NCI-H2029 (cell line): ENCODE data around the gene ZDHHC9.

Experiments
- DNase-seq: peaks from one replicate; lab custom pipeline; 2025; lab: John Stamatoyannopoulos, UW

Gene ZDHHC9

GRCh38 chrX:129785160-129785947 is 58.3 kb downstream of the ZDHHC9 start:
- no peak for DNase-seq

- no peak for DNase-seq
Measured at GRCh38 chrX:129784371-129784770, 59.3 kb downstream of the ZDHHC9 start.

DNA sequence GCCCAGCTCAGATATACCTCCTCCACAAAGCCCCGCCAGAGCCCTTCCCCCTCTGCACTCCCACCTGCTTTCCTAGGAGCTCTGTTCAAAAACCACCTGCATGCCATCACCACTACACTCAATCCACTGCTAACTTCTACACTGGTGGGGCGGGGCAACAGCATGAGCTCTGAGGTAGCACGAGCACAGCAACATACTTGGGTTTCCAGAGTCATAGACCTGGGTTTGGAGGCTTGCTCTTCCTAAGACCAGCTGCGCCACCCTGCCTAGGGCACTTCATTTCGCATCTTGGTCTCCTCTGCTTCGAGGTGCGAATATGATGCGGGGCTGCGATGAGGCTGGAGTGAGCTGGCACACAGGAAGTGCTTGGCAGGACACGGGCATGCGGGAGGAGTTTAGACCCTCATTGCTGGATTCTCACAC is 60.4 kb downstream of the ZDHHC9 start:
- DNase-seq, result no peak

- no peak for DNase-seq
Measured at GRCh38 chrX:129782706-129783105, 61.0 kb downstream of the ZDHHC9 start.

GRCh38 chrX:129781680-129782495 is 61.8 kb downstream of the ZDHHC9 start:
- DNase-seq, result no peak

GRCh38 chrX:129781134-129781672 is 62.5 kb downstream of the ZDHHC9 start:
- DNase-seq, result no peak

- DNase-seq, result no peak
Measured at GRCh38 chrX:129780441-129781105, 63.1 kb downstream of the ZDHHC9 start.

DNA sequence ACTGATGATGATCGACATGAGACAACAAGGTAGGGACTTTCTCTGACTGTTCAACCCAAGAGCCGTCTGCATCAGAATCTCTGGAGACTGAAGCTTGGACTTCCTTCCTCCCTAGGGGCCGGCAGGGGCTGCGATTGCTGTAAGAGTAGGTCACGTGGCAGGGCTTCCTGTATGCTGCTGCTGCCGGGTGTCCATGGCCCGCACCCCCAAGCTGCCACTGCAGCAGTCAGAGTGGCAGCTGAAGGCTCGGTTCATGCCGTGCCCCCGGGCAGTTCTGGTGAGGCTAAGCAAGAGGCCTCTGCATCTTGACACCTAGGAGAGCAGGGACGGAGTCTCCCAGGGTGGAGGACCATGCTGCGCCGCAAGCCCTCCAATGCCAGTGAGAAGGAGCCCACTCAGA is 63.9 kb downstream of the ZDHHC9 start, which contains the start of gene SASH3:
TSS of gene SASH3 (plus strand) at position 203 of the 400 bp plus-strand sequence. CDS start at position 352, 149 bp downstream.
- no peak for DNase-seq

DNA sequence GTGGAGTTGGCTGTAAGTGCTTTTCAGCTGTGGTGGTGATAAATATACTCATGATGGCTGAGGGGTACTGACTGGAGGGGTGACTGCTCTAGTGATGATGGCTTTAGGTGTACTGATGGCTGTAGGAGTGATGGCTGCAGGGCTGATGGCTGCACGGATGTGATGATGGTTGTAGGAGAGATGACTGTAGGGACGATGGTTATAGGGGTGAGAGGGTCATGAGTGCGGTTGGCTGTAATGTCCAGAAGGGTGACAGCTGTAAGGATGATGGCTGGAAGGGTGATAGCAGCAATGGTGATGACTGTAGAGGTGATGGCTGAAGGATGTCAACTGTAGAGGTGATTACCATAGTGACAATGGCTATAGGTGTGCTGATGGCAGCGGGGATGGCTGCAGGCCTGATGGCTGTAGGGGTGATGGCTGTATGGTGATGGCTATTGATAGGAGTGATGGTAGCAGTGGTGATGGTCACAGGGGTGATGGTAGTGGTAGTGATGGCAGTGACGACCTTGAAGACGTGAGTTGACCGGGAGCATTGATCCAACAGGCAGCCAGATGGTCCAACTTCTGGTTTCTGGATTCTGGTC is 64.5 kb downstream of the ZDHHC9 start:
- DNase-seq, result no peak

DNA sequence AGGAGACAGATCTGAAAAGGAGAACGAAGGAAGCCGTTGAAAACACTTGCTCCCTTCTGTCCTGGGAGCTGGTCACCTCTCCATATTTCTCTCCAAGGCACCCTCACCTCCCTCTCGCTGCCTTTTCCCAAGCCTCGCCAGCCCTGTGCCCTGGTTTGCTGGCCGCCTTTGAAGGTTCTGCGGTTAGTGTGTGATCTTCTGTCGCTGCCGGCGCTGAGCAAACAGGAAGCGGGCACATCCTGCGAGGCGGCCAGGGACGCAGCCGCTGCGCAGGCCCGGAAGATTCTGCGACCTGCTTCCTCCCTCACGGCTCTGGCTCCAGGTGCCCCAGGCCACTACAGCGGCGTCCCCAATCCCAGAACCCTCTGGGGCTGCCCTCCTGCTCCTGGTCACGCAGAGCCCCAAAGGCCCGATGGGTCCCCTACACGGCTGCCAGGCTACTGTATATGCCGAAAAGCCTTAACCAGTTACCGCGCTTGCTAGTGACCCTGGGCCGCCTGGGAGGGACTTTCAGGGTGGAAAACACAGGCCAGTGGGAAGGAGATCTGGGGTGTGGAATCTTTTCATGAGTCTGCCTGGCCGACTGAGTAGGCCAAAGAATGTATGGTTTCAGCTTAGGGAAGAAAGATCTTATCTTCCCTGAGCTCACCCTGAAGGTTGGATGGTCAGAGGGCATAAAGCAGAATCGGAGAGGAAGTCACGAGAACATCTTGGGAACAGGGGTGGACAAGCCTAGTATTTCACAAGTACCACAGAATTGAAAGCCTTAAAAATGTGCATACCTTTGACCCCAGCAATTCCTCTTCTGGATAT is 66.3 kb downstream of the ZDHHC9 start:
- DNase-seq, result no peak

GRCh38 chrX:129773649-129774458 is 69.8 kb downstream of the ZDHHC9 start:
- DNase-seq, result no peak

DNA sequence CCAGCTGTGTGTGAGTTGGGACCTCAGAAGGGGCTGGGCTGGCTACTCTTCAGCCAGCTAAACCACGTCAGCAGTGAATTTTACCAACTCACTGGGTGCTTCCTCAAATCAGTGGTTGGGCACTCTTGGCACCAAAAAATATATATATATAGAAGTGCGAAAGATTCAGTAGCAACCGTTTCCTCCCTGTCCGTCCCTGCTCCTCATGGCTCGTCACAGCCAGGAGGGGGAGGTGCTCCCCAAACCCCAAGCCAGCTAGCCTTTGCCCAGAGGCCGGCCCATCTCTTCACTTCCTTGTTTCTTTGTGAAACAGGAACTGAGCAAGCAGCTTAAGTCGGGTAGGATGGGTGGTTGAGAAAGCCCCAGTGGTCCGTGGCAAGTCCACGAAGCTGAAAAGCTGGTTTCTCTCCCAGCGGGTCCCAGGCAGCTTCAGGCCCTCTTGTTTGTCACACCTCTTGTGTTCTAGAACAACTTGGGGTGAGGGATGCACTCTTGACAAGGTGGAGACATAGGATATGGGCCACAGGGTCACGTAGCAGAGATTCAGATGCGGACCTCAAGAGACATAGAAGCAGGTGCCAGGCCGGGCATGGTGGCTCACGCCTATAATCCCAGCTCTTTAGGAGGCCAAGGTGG is 70.8 kb downstream of the ZDHHC9 start:
- DNase-seq, result no peak

DNA sequence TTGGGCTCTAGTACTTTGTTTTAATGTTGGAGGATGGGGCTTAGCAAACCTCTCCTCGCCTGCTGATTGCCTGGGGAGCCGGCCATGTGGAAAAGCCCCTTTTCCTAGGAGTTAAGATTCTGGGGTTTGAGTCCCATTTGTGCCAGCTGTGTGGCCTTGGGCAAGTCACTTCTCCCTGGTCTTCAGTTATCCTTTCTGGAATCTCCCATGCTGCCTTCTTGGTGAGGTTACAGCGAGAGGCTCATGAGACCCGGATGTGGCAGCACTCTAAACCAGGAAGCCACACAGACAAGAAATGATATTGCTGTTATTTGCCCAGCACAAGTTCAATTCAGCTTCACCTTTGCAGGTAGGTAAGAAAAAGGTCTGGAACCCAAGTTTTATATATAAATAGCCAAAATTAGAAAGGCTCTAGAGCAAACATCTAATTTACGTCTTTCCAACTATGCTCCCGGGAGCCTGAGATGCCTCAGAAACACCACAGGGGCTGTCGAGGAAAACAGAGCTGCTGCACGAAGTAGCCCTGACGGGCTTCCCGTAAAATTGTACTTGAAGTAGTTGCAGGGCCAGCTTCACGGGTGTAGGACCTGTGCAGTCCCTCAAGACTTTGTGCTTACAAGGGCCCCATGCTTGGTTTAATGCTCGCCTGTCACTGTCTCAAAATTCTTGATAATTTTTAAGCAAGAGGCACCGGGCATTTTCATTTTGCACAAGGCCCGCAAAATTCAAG is 72.3 kb downstream of the ZDHHC9 start:
- no peak for DNase-seq

DNA sequence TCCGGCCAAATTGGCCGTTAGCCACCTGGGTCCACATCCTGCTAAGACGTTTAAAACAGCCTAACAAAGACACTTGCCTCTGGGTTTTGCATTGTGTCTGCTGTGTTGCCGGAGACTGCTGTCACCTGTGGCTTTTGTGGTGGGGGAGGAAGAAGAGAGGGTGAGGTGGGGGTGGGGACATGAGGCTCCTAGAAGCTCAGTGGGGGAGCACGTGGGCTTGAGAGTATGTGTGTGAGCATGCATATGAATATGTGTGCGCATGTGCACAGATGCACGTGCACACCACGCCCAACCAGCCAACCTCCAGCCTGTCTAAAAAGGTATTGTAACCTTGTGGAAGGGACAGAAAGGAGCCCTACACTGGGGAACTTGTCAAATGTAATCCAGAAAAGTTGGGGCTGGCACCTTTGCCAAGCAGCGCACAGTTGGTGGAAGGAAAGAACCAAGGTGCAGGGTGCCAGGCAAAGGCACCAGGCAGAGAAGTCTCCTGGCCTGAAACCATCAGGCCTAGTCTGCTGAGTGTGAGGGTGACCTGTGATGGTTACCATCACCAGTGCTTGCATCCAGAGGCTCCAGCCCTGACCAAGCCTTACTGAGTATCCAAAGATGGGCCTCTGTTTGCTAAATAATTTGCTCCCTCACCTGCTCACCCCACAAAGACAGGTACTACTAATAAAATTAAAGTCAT is 74.1 kb downstream of the ZDHHC9 start:
- DNase-seq, result no peak

GRCh38 chrX:129768586-129769466 is 74.9 kb downstream of the ZDHHC9 start:
- DNase-seq, result no peak

GRCh38 chrX:129768186-129768585 is 75.5 kb downstream of the ZDHHC9 start:
- no peak for DNase-seq

- DNase-seq, result no peak
Measured at GRCh38 chrX:129763666-129764065, 80.0 kb downstream of the ZDHHC9 start.
